WI38 (cell line): ENCODE data around the gene SLC47A2.

ENCODE experiments used
- H3K4me3 ChIP-seq: 2 replicates; pipeline ENCODE4 v1.5.1; 2011; ENCODE audit warnings: low read depth, mild to moderate bottlenecking, control low read depth, low read length
- CTCF ChIP-seq: IDR thresholded peaks from 2 replicates; pipeline ENCODE4 v1.5.1; 2012; ENCODE audit warnings: low read depth, mild to moderate bottlenecking, control low read depth, low read length

SLC47A2 gene

GRCh38 chr17:19733953-19734526 is 17.7 kb upstream of the SLC47A2 start:
- no peak for TF ChIP-seq CTCF
- H3K4me3 ChIP-seq, result no peak overlapping the region

- no peak overlapping the region for H3K4me3 ChIP-seq
- no peak for TF ChIP-seq CTCF
Observed at GRCh38 chr17:19731626-19732025, 15.2 kb upstream of the SLC47A2 start.

- H3K4me3 ChIP-seq, result no peak overlapping the region
- TF ChIP-seq CTCF, result no peak
Observed at GRCh38 chr17:19730843-19731242, 14.5 kb upstream of the SLC47A2 start.

GRCh38 chr17:19729900-19730299 is 13.5 kb upstream of the SLC47A2 start:
- no peak for TF ChIP-seq CTCF

GRCh38 chr17:19728084-19728495 is 11.7 kb upstream of the SLC47A2 start:
- H3K4me3 ChIP-seq, result no peak overlapping the region
- TF ChIP-seq CTCF, result no peak

More at GRCh38 chr17:19729900-19730299, 13.5 kb upstream of the SLC47A2 start:
- no peak overlapping the region for H3K4me3 ChIP-seq

- TF ChIP-seq CTCF, result no peak
- no peak overlapping the region for H3K4me3 ChIP-seq
Observed at GRCh38 chr17:19727501-19728078, 11.2 kb upstream of the SLC47A2 start.

- no peak overlapping the region for H3K4me3 ChIP-seq
- TF ChIP-seq CTCF, result no peak
Observed at GRCh38 chr17:19726631-19727376, 10.4 kb upstream of the SLC47A2 start.
